HCT116 (cell line): Measurements from ENCODE around the gene UNC79. TPM values are rescaled to one million over a fixed set of nuclear protein-coding genes. Genes with fewer than 3 reads are reported as not detected.

Experiments
- ATAC-seq: fragments of 200-7000 bp; cut with Tn5 transposase; 2 replicates; pipeline ENCODE4 v1.9.1; 2020; ENCODE audit warnings: mild to moderate bottlenecking, moderate library complexity
- BruUV-seq: library from RNA; stranded (reverse); fragments of 400-500 nt; replicated peaks from 2 replicates; lab custom pipeline; 2021; lab: Mats Ljungman, UMichigan
- CTCF ChIA-PET: fragments of 300-600 bp; sonication (Branson Sonifier 250); formaldehyde crosslinking; loops from one replicate; lab custom pipeline; 2021; ENCODE audit warnings: antibody characterized with exemption; lab: Charles Lee
- POLR2A ChIA-PET: fragments of 300-600, 350-600 bp; sonication (Branson Sonifier 250); formaldehyde crosslinking; loops from one replicate; lab custom pipeline; 2021; ENCODE audit warnings: antibody characterized with exemption; lab: Charles Lee
- RAD21 ChIA-PET, 2 experiments: fragments of 300-600 bp; sonication (Branson Sonifier 250); formaldehyde crosslinking; loops; one replicate each; lab custom pipeline; 2023; ENCODE audit warnings: low total read pairs in 2 of 2; ENCODE audit not compliant: uncharacterized antibody in 2 of 2, unreplicated experiment in 2 of 2, low non-redundant PET in 1 of 2; lab: Charles Lee
- DNase-seq: peaks from one replicate; pipeline ENCODE4 v3.0.0-alpha.2; 2010; ENCODE audit warnings: low read depth, low spot score
- H2AFZ ChIP-seq: fragments of 200-600 bp; shearing (Covaris generic), sonication (generic); 2 replicates; pipeline ENCODE4 v1.6.1; 2017; ENCODE audit warnings: low read depth, mixed run types, mixed read lengths, antibody characterized with exemption, low read length; ENCODE audit not compliant: poor library complexity, severe bottlenecking
- H3K27ac ChIP-seq: 2 replicates; pipeline ENCODE4 v1.5.1; 2012; ENCODE audit warnings: low read depth, low read length
- H3K27me3 ChIP-seq: fragments of 200-600 bp; sonication (generic); 2 replicates; pipeline ENCODE4 v1.6.1; 2016; ENCODE audit warnings: mixed run types, low read length, mixed read lengths; ENCODE audit not compliant: insufficient read depth
- H3K36me3 ChIP-seq, 2 experiments: fragments of 200-500 bp in 1 of 2; fragments of 200-600 bp in 1 of 2; sonication (Bioruptor generic) in 1 of 2; sonication (generic) in 1 of 2; 2 replicates each; pipeline versions ENCODE4 v1.5.1 to v1.6.1; 2014 to 2016; ENCODE audit warnings: low read length in 2 of 2, inconsistent platforms in 1 of 2, mixed read lengths in 1 of 2, mixed run types in 1 of 2; ENCODE audit not compliant: insufficient read depth in 2 of 2, control insufficient read depth in 1 of 2
- H3K4me1 ChIP-seq, 2 experiments: fragments of 200-600 bp in 1 of 2; sonication (generic) in 1 of 2; 2 replicates each; pipeline versions ENCODE4 v1.5.1 to v1.6.1; 2012 to 2017; ENCODE audit warnings: low read length in 2 of 2, inconsistent platforms in 1 of 2, mild to moderate bottlenecking in 1 of 2, mixed read lengths in 1 of 2, mixed run types in 1 of 2, moderate library complexity in 1 of 2; ENCODE audit not compliant: insufficient read depth in 2 of 2, control insufficient read depth in 1 of 2
- H3K4me2 ChIP-seq: fragments of 200-600 bp; sonication (generic); 2 replicates; pipeline ENCODE4 v1.6.1; 2017; ENCODE audit warnings: mixed run types, low read length, mixed read lengths
- H3K4me3 ChIP-seq, 2 experiments: fragments of 200-600 bp in 1 of 2; sonication (generic) in 1 of 2; replicated peaks in 1 of 2; 2 replicates each; pipeline ENCODE4 v1.5.1; 2011 to 2016; ENCODE audit warnings: low read length in 2 of 2, control low read depth in 1 of 2, low read depth in 1 of 2, mild to moderate bottlenecking in 1 of 2, mixed read lengths in 1 of 2, mixed run types in 1 of 2
- H3K79me2 ChIP-seq: fragments of 200-600 bp; sonication (generic); 2 replicates; pipeline ENCODE4 v1.6.1; 2017; ENCODE audit warnings: mild to moderate bottlenecking, mixed run types, low read length, moderate library complexity, mixed read lengths; ENCODE audit not compliant: insufficient read depth
- H3K9ac ChIP-seq: fragments of 200-600 bp; sonication (generic); 2 replicates; pipeline ENCODE4 v1.6.1; 2016; ENCODE audit warnings: low read length, mixed read lengths
- H3K9me2 ChIP-seq: fragments of 200-600 bp; sonication (generic), shearing (Covaris generic); 2 replicates; pipeline ENCODE4 v1.6.1; 2017; ENCODE audit warnings: mixed run types, mild to moderate bottlenecking, moderate library complexity; ENCODE audit not compliant: insufficient read depth
- H3K9me3 ChIP-seq, 2 experiments: fragments of 200-500 bp in 1 of 2; fragments of 200-600 bp in 1 of 2; sonication (Bioruptor generic) in 1 of 2; sonication (generic) in 1 of 2; 2 replicates each; pipeline ENCODE4 v1.6.1; 2014 to 2017; ENCODE audit warnings: low read length in 2 of 2, mixed read lengths in 2 of 2, inconsistent platforms in 1 of 2, low read depth in 1 of 2, mild to moderate bottlenecking in 1 of 2, mixed run types in 1 of 2, moderate library complexity in 1 of 2; ENCODE audit not compliant: control insufficient read depth in 1 of 2, insufficient read depth in 1 of 2
- H4K20me1 ChIP-seq: fragments of 200-600 bp; sonication (generic), shearing (Covaris generic); 2 replicates; pipeline ENCODE4 v1.6.1; 2017; ENCODE audit warnings: mixed run types, mild to moderate bottlenecking, moderate library complexity; ENCODE audit not compliant: insufficient read depth
- ATF3 ChIP-seq: IDR thresholded peaks from 2 replicates; pipeline ENCODE4 v1.6.1; 2012
- CBX3 ChIP-seq: IDR thresholded peaks from 2 replicates; pipeline ENCODE4 v1.6.1; 2012; ENCODE audit warnings: low read depth
- CEBPB ChIP-seq: IDR thresholded peaks from 2 replicates; pipeline ENCODE4 v1.6.1; 2012; ENCODE audit warnings: low read depth
- ELF1 ChIP-seq: IDR thresholded peaks from 2 replicates; pipeline ENCODE4 v1.6.1; 2012; ENCODE audit warnings: low read depth, borderline replicate concordance
- EZH2 ChIP-seq: fragments of 200-600 bp; sonication (generic); IDR thresholded peaks from 2 replicates; pipeline ENCODE4 v1.6.1; 2017; ENCODE audit warnings: antibody characterized with exemption, mixed run types
- JUND ChIP-seq: IDR thresholded peaks from 2 replicates; pipeline ENCODE4 v1.6.1; 2012
- POLR2AphosphoS5 ChIP-seq: IDR thresholded peaks from 2 replicates; pipeline ENCODE4 v1.6.1; 2011; ENCODE audit warnings: mild to moderate bottlenecking, low read depth, low read length, moderate library complexity
- SP1 ChIP-seq: IDR thresholded peaks from 2 replicates; pipeline ENCODE4 v1.6.1; 2012; ENCODE audit warnings: low read depth
- SRF ChIP-seq: IDR thresholded peaks from 2 replicates; pipeline ENCODE4 v1.6.1; 2012; ENCODE audit warnings: low read depth
- TCF7L2 ChIP-seq: IDR thresholded peaks from 2 replicates; pipeline ENCODE4 v1.7.0; 2011; ENCODE audit warnings: borderline replicate concordance, inconsistent platforms; ENCODE audit not compliant: insufficient read depth, insufficient read length; ENCODE audit errors: extremely low read depth
- ZNF274 ChIP-seq: fragments of 200-500 bp; sonication (Bioruptor generic); IDR thresholded peaks from 2 replicates; pipeline ENCODE4 v1.6.1; 2014; ENCODE audit warnings: mild to moderate bottlenecking, low read depth, low read length, inconsistent platforms
- intact Hi-C: fragments of 100-400 bp; cut with micrococcal nuclease; formaldehyde crosslinking; loops from 2 replicates; pipeline ENCODE4 v1.10.0; 2022
- total RNA-seq: library from RNA; stranded (reverse); gene quantifications from one replicate; pipeline ENCODE4 v1.2.1, GENCODE V29; 2021; ENCODE audit not compliant: unreplicated experiment
- TF ChIP-seq, protein P1 (sequence below): IDR thresholded peaks from 2 replicates; pipeline ENCODE4 v1.6.1; 2011; ENCODE audit warnings: mild to moderate bottlenecking, low read length, moderate library complexity; ENCODE audit not compliant: insufficient replicate concordance; ENCODE audit errors: extremely low read depth
- TF ChIP-seq, protein P2 (sequence below): IDR thresholded peaks from 2 replicates; pipeline ENCODE4 v1.6.1; 2012
- TF ChIP-seq, protein P3 (sequence below), 3 experiments: fragments of 200-600 bp in 1 of 3; sonication (generic) in 1 of 3; IDR thresholded peaks in 2 of 3; conservative IDR thresholded peaks in 1 of 3; 2 replicates each; pipeline ENCODE4 v1.5.1; 2012 to 2017; ENCODE audit warnings: low read depth in 2 of 3, low read length in 2 of 3, antibody characterized with exemption in 1 of 3, borderline replicate concordance in 1 of 3, control low read depth in 1 of 3, mild to moderate bottlenecking in 1 of 3, mixed read lengths in 1 of 3, mixed run types in 1 of 3, moderate library complexity in 1 of 3; ENCODE audit not compliant: insufficient read depth in 1 of 3

UNC79 gene
- total RNA-seq, 1 experiment from 2014 or later = 0.10 TPM

GRCh38 chr14:93732524-93732923, 301.8 kb downstream of the UNC79 start:
- no TSS peak for BruUV-seq
- H3K9me3 ChIP-seq = no peaks in the 10 kb centered on the region
- TF ChIP-seq SRF (no peak), CEBPB (no peak), TCF7L2 (no peak), JUND (no peak), ATF3 (no peak), ZNF274 (no peak), POLR2AphosphoS5 (no peak), EZH2 (no peak), SP1 (no peak), CBX3 (no peak), ELF1 (no peak)
- TF ChIP-seq, protein P1, sequence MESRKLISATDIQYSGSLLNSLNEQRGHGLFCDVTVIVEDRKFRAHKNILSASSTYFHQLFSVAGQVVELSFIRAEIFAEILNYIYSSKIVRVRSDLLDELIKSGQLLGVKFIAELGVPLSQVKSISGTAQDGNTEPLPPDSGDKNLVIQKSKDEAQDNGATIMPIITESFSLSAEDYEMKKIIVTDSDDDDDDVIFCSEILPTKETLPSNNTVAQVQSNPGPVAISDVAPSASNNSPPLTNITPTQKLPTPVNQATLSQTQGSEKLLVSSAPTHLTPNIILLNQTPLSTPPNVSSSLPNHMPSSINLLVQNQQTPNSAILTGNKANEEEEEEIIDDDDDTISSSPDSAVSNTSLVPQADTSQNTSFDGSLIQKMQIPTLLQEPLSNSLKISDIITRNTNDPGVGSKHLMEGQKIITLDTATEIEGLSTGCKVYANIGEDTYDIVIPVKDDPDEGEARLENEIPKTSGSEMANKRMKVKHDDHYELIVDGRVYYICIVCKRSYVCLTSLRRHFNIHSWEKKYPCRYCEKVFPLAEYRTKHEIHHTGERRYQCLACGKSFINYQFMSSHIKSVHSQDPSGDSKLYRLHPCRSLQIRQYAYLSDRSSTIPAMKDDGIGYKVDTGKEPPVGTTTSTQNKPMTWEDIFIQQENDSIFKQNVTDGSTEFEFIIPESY = no peak
- TF ChIP-seq, protein P2, sequence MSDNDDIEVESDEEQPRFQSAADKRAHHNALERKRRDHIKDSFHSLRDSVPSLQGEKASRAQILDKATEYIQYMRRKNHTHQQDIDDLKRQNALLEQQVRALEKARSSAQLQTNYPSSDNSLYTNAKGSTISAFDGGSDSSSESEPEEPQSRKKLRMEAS = no peak
- TF ChIP-seq, protein P3, sequence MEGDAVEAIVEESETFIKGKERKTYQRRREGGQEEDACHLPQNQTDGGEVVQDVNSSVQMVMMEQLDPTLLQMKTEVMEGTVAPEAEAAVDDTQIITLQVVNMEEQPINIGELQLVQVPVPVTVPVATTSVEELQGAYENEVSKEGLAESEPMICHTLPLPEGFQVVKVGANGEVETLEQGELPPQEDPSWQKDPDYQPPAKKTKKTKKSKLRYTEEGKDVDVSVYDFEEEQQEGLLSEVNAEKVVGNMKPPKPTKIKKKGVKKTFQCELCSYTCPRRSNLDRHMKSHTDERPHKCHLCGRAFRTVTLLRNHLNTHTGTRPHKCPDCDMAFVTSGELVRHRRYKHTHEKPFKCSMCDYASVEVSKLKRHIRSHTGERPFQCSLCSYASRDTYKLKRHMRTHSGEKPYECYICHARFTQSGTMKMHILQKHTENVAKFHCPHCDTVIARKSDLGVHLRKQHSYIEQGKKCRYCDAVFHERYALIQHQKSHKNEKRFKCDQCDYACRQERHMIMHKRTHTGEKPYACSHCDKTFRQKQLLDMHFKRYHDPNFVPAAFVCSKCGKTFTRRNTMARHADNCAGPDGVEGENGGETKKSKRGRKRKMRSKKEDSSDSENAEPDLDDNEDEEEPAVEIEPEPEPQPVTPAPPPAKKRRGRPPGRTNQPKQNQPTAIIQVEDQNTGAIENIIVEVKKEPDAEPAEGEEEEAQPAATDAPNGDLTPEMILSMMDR (IDR thresholded peaks at IDR 0.05 in 2 of 3, conservative IDR thresholded peaks at IDR 0.05 in 1 of 3; ENCODE audit: borderline replicate concordance in 1 of 3, insufficient read depth in 1 of 3, low read depth in 2 of 3, low read length in 2 of 3) = no peak
- H4K20me1 ChIP-seq = no peaks in the 10 kb centered on the region
- H3K4me2 ChIP-seq = no peak overlapping the region
- H3K4me3 ChIP-seq = no peak overlapping the region
- peaks cover 4 to 37% of the 10 kb centered on the region in 2 experiments for H3K4me1 ChIP-seq
- CTCF ChIA-PET = no interaction called here
- H3K9ac ChIP-seq = no peak overlapping the region
- no peaks in the 10 kb centered on the region for H3K79me2 ChIP-seq
- ATAC-seq (no peak), DNase-seq (no peak)
- RAD21 ChIA-PET = no interaction called here
- H3K27ac ChIP-seq = no peak overlapping the region
- no peaks in the 10 kb centered on the region for H3K9me2 ChIP-seq
- POLR2A ChIA-PET = no interaction called here
- H3K36me3 ChIP-seq = no peaks in the 10 kb centered on the region
- intact Hi-C loops = loop anchor here (5.0 kb wide), 1 partner anchor 490 kb away; no protein-coding TSS in a partner anchor
- no peaks in the 10 kb centered on the region for H3K27me3 ChIP-seq
- H2AFZ ChIP-seq = no peak overlapping the region
